DMS 273 (cell line): ENCODE measurements around the gene TBATA.
A peak's percentile ranks its signal among the peaks of the same experiment; 100 is the strongest.

ENCODE experiments used
- DNase-seq: peaks from one replicate; lab custom pipeline; 2025; ENCODE audit not compliant: unreplicated experiment; lab: John Stamatoyannopoulos, UW

The TBATA gene

GRCh38 chr10:70785190-70785589, at the start of gene TBATA:
Gene TBATA, minus strand, starts transcription at chr10:70785377. Its CDS starts 1,998 bp downstream, at chr10:70783379.
- no peak for DNase-seq

GRCh38 chr10:70834441-70835151, 49.4 kb upstream of the TBATA start:
- DNase-seq: no peak

- no peak for DNase-seq
These were observed 48.8 kb upstream of the TBATA start for GRCh38 chr10:70834021-70834420.

GRCh38 chr10:70833601-70834000, 48.4 kb upstream of the TBATA start:
- DNase-seq: no peak

- no peak for DNase-seq
These were observed 47.8 kb upstream of the TBATA start for GRCh38 chr10:70832852-70833528.

- no peak for DNase-seq
These were observed 47.0 kb upstream of the TBATA start for GRCh38 chr10:70832221-70832620.

- DNase-seq: no peak
These were observed 45.0 kb upstream of the TBATA start for GRCh38 chr10:70830164-70830563.

- no peak for DNase-seq
These were observed 44.4 kb upstream of the TBATA start for GRCh38 chr10:70829543-70829942.

GRCh38 chr10:70828923-70829322, 43.7 kb upstream of the TBATA start:
- no peak for DNase-seq

GRCh38 chr10:70827086-70827757, 42.0 kb upstream of the TBATA start:
- no peak for DNase-seq

GRCh38 chr10:70822076-70822820, 37.1 kb upstream of the TBATA start:
- no peak for DNase-seq

- DNase-seq: no peak
These were observed 36.0 kb upstream of the TBATA start for GRCh38 chr10:70820976-70821750.

- DNase-seq: peak; percentile 83
These were observed 31.2 kb upstream of the TBATA start for GRCh38 chr10:70816220-70816894.

GRCh38 chr10:70815504-70816219, 30.5 kb upstream of the TBATA start, which contains the start of gene SGPL1:
Gene SGPL1, plus strand, starts transcription at chr10:70815948. Its CDS starts 906 bp downstream, at chr10:70816854.
- DNase-seq: peak; percentile 92

GRCh38 chr10:70814126-70814525, 28.9 kb upstream of the TBATA start:
- DNase-seq: no peak

GRCh38 chr10:70812814-70813213, 27.6 kb upstream of the TBATA start:
- no peak for DNase-seq

- no peak for DNase-seq
These were observed 26.7 kb upstream of the TBATA start for GRCh38 chr10:70811881-70812280.

GRCh38 chr10:70810967-70811366, 25.8 kb upstream of the TBATA start:
- DNase-seq: no peak

GRCh38 chr10:70809726-70810125, 24.5 kb upstream of the TBATA start:
- DNase-seq: no peak
